ENCODE results near the gene HEATR5B. TPM values are rescaled to one million over a fixed set of nuclear protein-coding genes. Genes with fewer than 3 reads are reported as not detected.
"Not testable (repeated sequence)": the region's sequence is repeated elsewhere in the genome, so short reads cannot be mapped to it uniquely, and the experiment has no call there.

HEATR5B gene
- total RNA-seq, 1 donor from 2014 or later = 23.4 TPM

- intact Hi-C loops (cut with micrococcal nuclease) = no loop called here
Observed at GRCh38 chr2:36982467-36982866, 101.7 kb downstream of the HEATR5B start.

GRCh38 chr2:36981911-36982310 lies 102.3 kb downstream of the HEATR5B start:
- intact Hi-C loops (cut with micrococcal nuclease) = no loop called here

GRCh38 chr2:36979007-36979406 lies 105.2 kb downstream of the HEATR5B start:
- intact Hi-C loops (cut with micrococcal nuclease) = not testable (repeated sequence)

- intact Hi-C loops (cut with micrococcal nuclease) = no loop called here
Observed at GRCh38 chr2:36976065-36976464, 108.1 kb downstream of the HEATR5B start.

- intact Hi-C loops (cut with micrococcal nuclease) = no loop called here
Observed at GRCh38 chr2:36975306-36975705, 108.9 kb downstream of the HEATR5B start.

GRCh38 chr2:36973320-36973719 lies 110.9 kb downstream of the HEATR5B start:
- intact Hi-C loops (cut with micrococcal nuclease) = no loop called here

DNA sequence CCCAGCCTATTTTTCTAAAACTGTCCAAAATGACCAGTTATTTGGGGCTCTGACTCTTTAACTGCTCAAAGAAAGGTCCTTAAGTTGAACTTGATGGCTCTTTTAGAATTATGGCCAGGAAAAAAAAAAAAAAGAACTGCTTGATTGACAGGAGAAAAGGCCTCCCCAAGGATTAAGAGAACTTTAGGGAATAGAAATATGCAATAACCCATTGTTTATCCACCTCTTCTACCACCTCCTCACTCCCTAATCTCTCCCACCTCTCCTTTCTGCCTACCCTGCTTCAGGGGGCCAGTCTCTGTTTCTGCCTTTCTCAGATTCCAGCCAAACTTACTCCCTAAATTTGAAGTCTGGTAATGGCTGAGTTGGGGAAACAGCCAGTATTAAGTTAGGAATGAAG lies 112.2 kb downstream of the HEATR5B start:
- intact Hi-C loops (cut with micrococcal nuclease) = no loop called here

- intact Hi-C loops (cut with micrococcal nuclease) = loop anchor here (2.0 to 10.0 kb wide), 3 partner anchors 229 to 1407 kb away; partner anchors contain the start of genes ATL2, CEBPZOS and FEZ2
Observed at GRCh38 chr2:36967236-36967876, 116.8 kb downstream of the HEATR5B start.

DNA sequence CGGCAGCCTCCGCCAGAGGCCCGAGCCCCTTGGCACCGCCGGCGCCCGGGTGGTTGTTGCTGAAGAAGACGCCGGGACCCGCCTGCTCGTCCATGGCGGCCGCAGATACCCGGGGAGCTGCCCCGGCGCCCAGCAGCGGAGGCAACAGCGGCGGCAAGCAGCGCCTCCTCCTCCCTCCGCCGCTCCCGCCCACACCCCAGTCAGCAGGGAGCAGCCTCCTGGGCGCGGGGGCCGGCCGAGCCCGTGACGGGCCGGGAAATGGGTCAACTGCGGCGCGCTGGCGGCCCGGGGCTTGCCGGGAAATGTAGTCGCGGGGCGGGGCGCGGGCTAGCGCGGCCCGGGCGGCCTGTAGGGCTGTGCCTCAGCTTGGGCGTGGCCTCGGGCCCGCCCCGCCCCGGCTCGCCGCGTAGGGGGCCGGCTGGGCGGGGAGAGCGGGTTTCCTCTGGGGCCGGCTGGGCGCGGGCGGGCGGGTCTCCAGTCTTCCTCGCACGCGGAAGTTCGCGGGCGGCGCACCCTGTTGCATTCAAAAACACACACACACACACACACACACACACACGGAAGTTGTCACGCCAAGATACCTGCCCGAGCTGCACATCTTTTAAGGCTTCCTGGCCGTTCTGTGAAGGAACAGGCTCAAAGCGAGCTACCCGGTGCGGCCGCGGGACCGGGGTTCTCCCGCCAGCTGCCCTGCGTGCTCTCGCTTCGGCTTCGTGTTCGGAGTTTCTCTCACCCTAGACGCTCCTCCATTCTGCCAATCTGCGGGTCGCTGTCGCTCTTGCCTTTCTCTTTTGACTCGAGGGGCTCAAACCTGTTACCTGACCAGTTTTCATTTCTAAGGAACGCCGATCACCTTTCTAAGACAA lies 117.6 kb downstream of the HEATR5B start, which contains the start of gene STRN:
TSS of gene STRN (minus strand) at position 167 of the 866 bp plus-strand sequence. CDS start at position 94, 73 bp downstream.
- intact Hi-C loops (cut with micrococcal nuclease) = loop anchor here (1.0 to 10.0 kb wide), 7 partner anchors 39 to 1408 kb away; partner anchors contain the start of genes ATL2, CEBPZ, CEBPZOS and EIF2AK2

DNA sequence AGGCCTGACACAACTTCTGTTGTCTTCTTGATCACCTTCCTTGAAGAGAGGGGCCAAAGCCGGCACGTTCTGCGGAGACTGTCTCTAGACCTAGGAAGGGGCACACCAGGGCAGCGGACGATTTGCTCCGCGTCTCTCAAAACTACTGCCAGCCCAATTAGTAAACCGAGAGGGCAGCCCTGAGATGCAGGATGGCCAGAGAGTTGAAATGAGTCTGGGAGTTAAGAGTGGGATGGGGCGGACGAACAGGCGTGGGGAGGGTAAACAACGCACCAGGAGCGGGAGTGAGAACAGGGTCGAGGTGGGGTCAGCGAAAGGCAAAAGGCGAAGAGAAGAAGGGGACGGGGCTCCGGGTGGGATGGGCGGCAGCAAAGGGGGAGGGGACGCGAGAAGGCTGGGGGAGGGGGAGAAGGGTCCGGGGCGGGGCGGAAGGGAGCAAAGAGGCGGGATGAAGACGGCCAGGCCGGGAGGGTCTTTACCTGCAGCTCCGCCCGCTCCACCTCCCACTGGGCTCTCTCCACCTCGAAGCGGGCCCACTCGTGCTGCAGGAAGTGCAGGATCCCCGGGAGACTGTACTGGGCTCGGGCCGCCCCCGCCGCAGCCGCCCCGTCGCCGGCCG lies 118.3 kb downstream of the HEATR5B start:
- intact Hi-C loops (cut with micrococcal nuclease) = loop anchor here (1.0 to 10.0 kb wide), 7 partner anchors 39 to 1409 kb away; partner anchors contain the start of genes ATL2, CEBPZ, CEBPZOS and EIF2AK2

DNA sequence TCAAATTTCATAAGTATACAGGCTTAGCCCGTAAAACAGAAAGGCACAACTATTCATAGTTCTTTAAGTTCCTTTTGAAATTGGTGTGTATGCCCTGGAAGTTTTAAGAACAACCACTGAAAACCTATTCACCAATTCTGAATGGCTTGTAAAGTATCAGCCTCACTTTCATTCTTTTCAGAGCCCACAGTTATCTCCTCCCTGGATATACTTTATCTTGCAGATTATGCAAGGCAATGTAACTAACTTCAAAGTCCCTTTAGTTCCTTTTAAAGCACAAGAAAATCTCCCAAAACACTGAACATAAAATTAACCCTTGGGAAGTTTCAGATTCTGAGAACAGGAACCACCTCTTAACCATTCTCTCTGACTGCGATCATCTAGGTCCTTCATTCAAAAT lies 119.0 kb downstream of the HEATR5B start:
- intact Hi-C loops (cut with micrococcal nuclease) = loop anchor here (5.0 to 10.0 kb wide), 2 partner anchors 368 to 1410 kb away; partner anchors contain the start of genes ATL2 and FEZ2

- intact Hi-C loops (cut with micrococcal nuclease) = loop anchor here (5.0 to 10.0 kb wide), 2 partner anchors 367 to 1410 kb away; partner anchors contain the start of genes ATL2 and FEZ2
Observed at GRCh38 chr2:36964496-36965058, 119.6 kb downstream of the HEATR5B start.

DNA sequence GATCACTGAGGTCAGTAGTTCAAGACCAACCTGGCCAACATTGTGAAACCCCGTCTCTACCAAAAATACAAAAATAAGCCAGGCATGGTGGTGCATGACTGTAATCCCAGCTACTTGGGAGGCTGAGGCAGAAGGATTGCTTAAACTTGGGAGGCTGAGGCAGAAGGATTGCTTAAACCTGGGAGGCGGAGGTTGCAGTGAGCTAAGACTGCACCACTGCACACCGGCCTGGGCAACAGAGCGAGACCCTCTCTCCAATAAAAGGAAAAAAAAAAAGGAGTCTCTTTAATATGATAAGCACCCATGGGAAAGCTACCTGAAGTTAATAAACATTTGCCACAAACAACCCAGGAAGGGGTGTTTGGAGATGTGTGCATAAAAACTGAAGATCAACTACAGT lies 120.4 kb downstream of the HEATR5B start:
- intact Hi-C loops (cut with micrococcal nuclease) = loop anchor here (10.0 kb wide), 1 partner anchor 1411 kb away; the partner anchor contains the start of gene ATL2

DNA sequence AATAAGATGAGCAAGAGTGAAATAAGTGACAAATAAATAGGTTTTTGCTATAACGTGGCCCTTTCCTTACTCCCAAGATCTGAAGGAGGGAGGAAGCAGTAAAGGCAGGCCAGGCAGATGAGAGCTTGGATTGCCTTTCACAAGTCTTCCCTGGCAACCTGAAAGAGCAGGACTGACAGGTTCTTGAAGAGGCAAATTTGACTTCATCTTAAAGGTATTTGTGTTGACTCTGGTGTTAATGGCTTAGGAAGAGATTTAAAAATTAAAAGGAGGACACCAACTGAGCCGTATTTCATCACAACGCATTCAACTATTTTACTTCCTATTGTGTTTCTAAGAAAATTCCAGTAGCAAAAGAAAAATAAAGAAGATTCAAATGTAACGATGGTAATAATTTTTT lies 121.1 kb downstream of the HEATR5B start:
- intact Hi-C loops (cut with micrococcal nuclease) = loop anchor here (10.0 kb wide), 1 partner anchor 1412 kb away; the partner anchor contains the start of gene ATL2

- intact Hi-C loops (cut with micrococcal nuclease) = loop anchor here (10.0 kb wide), 1 partner anchor 1414 kb away; the partner anchor contains the start of gene ATL2
Observed at GRCh38 chr2:36960773-36961172, 123.4 kb downstream of the HEATR5B start.

DNA sequence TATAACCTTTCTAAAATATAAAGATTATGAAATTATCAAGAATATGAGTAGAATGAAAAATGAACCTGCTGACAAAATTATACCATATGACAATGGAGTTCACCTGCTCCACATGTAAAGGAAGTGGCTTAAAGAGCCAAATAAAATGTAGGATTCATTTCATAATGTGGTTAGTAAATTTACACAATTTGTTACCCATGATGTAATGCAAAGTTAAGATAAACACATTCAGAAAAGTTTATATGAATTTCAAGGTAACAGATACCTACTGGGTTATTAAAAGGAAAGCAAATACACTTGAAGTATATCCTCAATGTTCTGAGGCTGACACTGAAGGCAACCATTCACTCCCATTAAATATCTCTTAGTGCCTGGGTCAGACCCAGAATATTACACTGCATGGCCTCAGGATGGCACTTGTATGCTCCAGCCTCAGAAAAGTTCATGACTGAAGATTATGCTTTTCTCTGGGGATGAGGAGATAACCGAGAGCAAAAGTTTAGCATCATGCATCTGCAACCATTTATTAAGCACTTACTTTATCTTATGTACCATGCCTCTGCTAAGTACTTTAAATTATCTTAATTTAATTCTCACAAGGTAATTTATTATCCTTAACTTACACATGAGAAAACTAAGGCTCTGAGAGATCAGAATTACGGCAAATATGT lies 124.0 kb downstream of the HEATR5B start:
- intact Hi-C loops (cut with micrococcal nuclease) = loop anchor here (10.0 kb wide), 1 partner anchor 1415 kb away; the partner anchor contains the start of gene ATL2

GRCh38 chr2:36954977-36955607 lies 129.1 kb downstream of the HEATR5B start:
- intact Hi-C loops (cut with micrococcal nuclease) = no loop called here

DNA sequence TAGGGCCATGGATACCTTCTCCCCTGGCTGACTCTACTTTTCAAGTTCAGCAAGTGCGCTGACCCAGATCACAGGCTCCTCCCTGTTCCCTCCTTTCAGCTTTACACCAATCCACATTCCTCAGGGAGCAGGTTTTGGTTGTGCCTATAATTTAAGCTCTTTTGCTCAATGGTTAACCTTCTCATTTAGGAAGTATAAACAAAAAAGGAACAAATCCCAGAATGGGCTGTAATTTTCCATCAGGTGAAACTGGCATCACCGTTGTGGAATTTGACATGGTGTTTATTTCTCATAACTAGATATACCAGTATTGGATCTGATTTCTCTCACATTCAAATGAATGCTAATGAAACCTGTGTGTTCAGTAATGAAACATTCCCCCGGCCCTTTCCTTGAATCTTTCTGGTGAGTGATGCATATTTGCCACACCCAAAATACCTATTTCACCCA lies 131.4 kb downstream of the HEATR5B start:
- intact Hi-C loops (cut with micrococcal nuclease) = no loop called here

DNA sequence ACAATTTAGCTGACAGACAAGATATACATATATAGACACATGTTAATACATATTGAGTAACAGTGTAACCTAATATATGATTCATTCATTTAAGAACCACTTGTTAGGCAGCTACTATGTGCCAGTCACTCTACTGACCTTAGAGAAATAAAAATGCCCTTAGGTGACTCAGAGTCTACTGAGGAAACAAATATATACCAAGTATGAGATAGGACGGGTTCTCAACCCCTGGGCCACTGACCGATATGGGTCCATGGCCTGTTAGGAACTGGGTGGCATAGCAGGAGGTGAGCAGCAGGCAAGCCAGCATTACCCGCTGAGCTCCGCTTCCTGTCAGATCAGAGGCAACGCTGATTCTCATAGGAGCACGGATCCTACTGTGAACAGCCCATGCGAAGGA lies 132.6 kb downstream of the HEATR5B start:
- intact Hi-C loops (cut with micrococcal nuclease) = no loop called here
